Stomach (tissue), 9 donors: ENCODE measurements around the gene ATP2C1. TPM values are rescaled to one million over a fixed set of nuclear protein-coding genes. Genes with fewer than 3 reads are reported as not detected.
A peak's percentile ranks its signal among the peaks of the same experiment; 100 is the strongest.

Experiments used
- DNase-seq, 2 donors: peaks; one replicate each; pipeline versions ENCODE4 v3.0.0 to v3.0.0-alpha.2; 2013 to 2019
- H3K27ac ChIP-seq, 5 donors: fragments of 200-600 bp in 4 of 5; sonication (generic) in 4 of 5; one replicate each; pipeline ENCODE4 v1.5.1; 2013 to 2019; ENCODE audit warnings: mild to moderate bottlenecking in 1 of 5, moderate library complexity in 1 of 5
- H3K27me3 ChIP-seq, 3 donors: fragments of 200-600 bp; sonication (generic); one replicate each; pipeline ENCODE4 v1.5.1; 2017 to 2019; ENCODE audit warnings: mixed run types in 1 of 3
- H3K36me3 ChIP-seq, 4 donors: fragments of 200-600 bp; sonication (generic); 1 replicate in 3 of 4; 2 replicates in 1 of 4; pipeline ENCODE4 v1.5.1; 2016 to 2019
- H3K4me1 ChIP-seq, 4 donors: fragments of 200-600 bp; sonication (generic); one replicate each; pipeline ENCODE4 v1.5.1; 2016 to 2019
- H3K4me3 ChIP-seq, 4 donors: fragments of 200-600 bp; sonication (generic) in 3 of 4; one replicate each; pipeline ENCODE4 v1.5.1; 2016 to 2019; ENCODE audit warnings: mild to moderate bottlenecking in 1 of 4
- H3K9me3 ChIP-seq, 4 donors: fragments of 200-600 bp; sonication (generic); one replicate each; pipeline ENCODE4 v1.5.1; 2016 to 2019
- CTCF ChIP-seq, 7 experiments: fragments of 450-650 bp in 4 of 7; fragments of 200-600 bp in 3 of 7; sonication (generic) in 3 of 7; IDR thresholded peaks; one replicate each; pipeline ENCODE4 v1.5.1; 2016 to 2019; ENCODE audit warnings: antibody characterized with exemption in 7 of 7, control low read depth in 2 of 7, mild to moderate bottlenecking in 1 of 7
- EP300 ChIP-seq: sonication (generic); formaldehyde crosslinking; IDR thresholded peaks from one replicate; pipeline ENCODE4 v1.6.1; 2017; ENCODE audit warnings: antibody characterized with exemption
- POLR2A ChIP-seq, 4 donors: fragments of 450-650 bp; IDR thresholded peaks; one replicate each; pipeline ENCODE4 v1.6.1; 2016; ENCODE audit warnings: antibody characterized with exemption in 4 of 4, control low read depth in 2 of 4, mild to moderate bottlenecking in 1 of 4, moderate library complexity in 1 of 4
- POLR2AphosphoS5 ChIP-seq, 3 donors: sonication (generic); formaldehyde crosslinking; IDR thresholded peaks; one replicate each; pipeline ENCODE4 v1.6.1; 2016; ENCODE audit warnings: antibody characterized with exemption in 3 of 3
- WGBS, 5 donors: extraction: QIAGEN DNeasy Blood & Tissue Kit in 3 of 5; methylation state at CpG; one replicate each; pipeline versions ENCODE4 v1.1.5 to v1.1.7; 2013 to 2018; 5-methylcytosine and 5-hydroxymethylcytosine counted together
- intact Hi-C: fragments of 100-400 bp; cut with DNase I; formaldehyde crosslinking; loops from one replicate; pipeline ENCODE4 v1.15.1; 2023; ENCODE audit warnings: low total_unique reads
- polyA plus RNA-seq, 3 donors: library from polyadenylated mRNA; stranded (reverse); fragments of 200-250 nt; gene quantifications; one replicate each; pipeline ENCODE4 v1.2.3, GENCODE V29; 2013
- total RNA-seq, 5 donors: library from RNA; depleted of rRNA; stranded (reverse); fragments of >200 nt; gene quantifications; one replicate each; pipeline versions ENCODE4 v1.1.0 to v1.2.3, GENCODE V29; 2014 to 2016
- donor health status: healthy with polysubstance abuse.
- donor health status: Bipolar disorder and iron deficiency.
- donor health status: healthy.

ATP2C1 gene
- total and polyA plus RNA-seq, 8 donors = 10.5 to 114 (median 33.0) TPM

- intact Hi-C loops = no loop called here
- Histone ChIP-seq H3K27me3 (no peaks in the 10 kb centered on the region), H3K9me3 (no peaks in the 10 kb centered on the region), H3K4me1 (peaks cover under 1 to 65% (median 28%) of the 10 kb centered on the region in 4 donors), H3K27ac (no peak overlapping the region), H3K36me3 (peaks cover 9 to 46% (median 41%) of the 10 kb centered on the region in 4 donors), H3K4me3 (no peak overlapping the region)
- no peak for TF ChIP-seq EP300
- no peak for TF ChIP-seq CTCF (IDR thresholded peaks at IDR 0.05)
- TF ChIP-seq POLR2AphosphoS5 (IDR thresholded peaks at IDR 0.05) = no peak
- TF ChIP-seq POLR2A (IDR thresholded peaks at IDR 0.05) = no peak
- no peak for DNase-seq
- 80 to 86% (median 84%) methylated on average over 5 of the region's 5 CpGs for WGBS, 5 donors
Measured at GRCh38 chr3:131020122-131020693, 126.3 kb downstream of the ATP2C1 start.

GRCh38 chr3:131025539-131025938 is 131.7 kb downstream of the ATP2C1 start:
- no peaks in the 10 kb centered on the region for H3K9me3 ChIP-seq
- H3K27me3 ChIP-seq = no peaks in the 10 kb centered on the region
- peak overlapping the region in 3 of 5 donors; percentile 92 to 94 (median 92) for H3K27ac ChIP-seq
- H3K36me3 ChIP-seq = peaks cover 0 to 9% (median 9%) of the 10 kb centered on the region in 4 donors
- DNase-seq = no peak
- TF ChIP-seq POLR2AphosphoS5 (IDR thresholded peaks at IDR 0.05) (no peak), POLR2A (IDR thresholded peaks at IDR 0.05) (no peak)
- WGBS, 5 donors = 14 to 55% (median 50%) methylated on average over 1 of the region's 1 CpG
- intact Hi-C loops = no loop called here
- H3K4me3 ChIP-seq = peak overlapping the region; percentile 60 to 70 (median 68)
- H3K4me1 ChIP-seq = peaks cover 9 to 64% (median 37%) of the 10 kb centered on the region in 4 donors

- Histone ChIP-seq H3K36me3 (peaks cover 0 to 9% (median 9%) of the 10 kb centered on the region in 4 donors), H3K4me1 (peaks cover 9 to 54% (median 34%) of the 10 kb centered on the region in 4 donors), H3K4me3 (peak within 1 kb of the TSS; percentile 60 to 70 (median 68)), H3K27me3 (no peaks in the 10 kb centered on the region), H3K9me3 (no peaks in the 10 kb centered on the region), H3K27ac (peak within 1 kb of the TSS; percentile 88 to 94 (median 92))
- peak; percentile 90 to 97 for DNase-seq
- 0 to 1% (median 1%) methylated on average over 24 to 56 of the region's 56 CpGs for WGBS, 5 donors
- intact Hi-C loops = no loop called here
- TF ChIP-seq CTCF (IDR thresholded peaks at IDR 0.05) (no peak), POLR2AphosphoS5 (IDR thresholded peaks at IDR 0.05) (peak; percentile 71 to 90 (median 79))
Measured at GRCh38 chr3:131026321-131027151, 132.7 kb downstream of the ATP2C1 start, which contains the start of the genes ASTE1 and NEK11. Gene ASTE1 (minus strand): TSS chr3:131026825. CDS start chr3:131025306, 1,519 bp downstream. Gene NEK11 (plus strand): TSS chr3:131026877. CDS start chr3:131029709, 2,832 bp downstream.

GRCh38 chr3:131028844-131029243 is 135.0 kb downstream of the ATP2C1 start:
- Histone ChIP-seq H3K36me3 (peaks cover 0 to 9% (median 8%) of the 10 kb centered on the region in 4 donors), H3K27ac (no peak overlapping the region), H3K9me3 (no peaks in the 10 kb centered on the region), H3K27me3 (no peaks in the 10 kb centered on the region), H3K4me1 (peaks cover 9 to 33% (median 21%) of the 10 kb centered on the region in 4 donors), H3K4me3 (no peak overlapping the region)
- DNase-seq = no peak
- no peak for TF ChIP-seq CTCF (IDR thresholded peaks at IDR 0.05)
- 88 to 96% (median 95%) methylated on average over 3 of the region's 3 CpGs for WGBS, 5 donors
- intact Hi-C loops = no loop called here
